GM21381 (cell line): Measurements from ENCODE around the gene DUSP9.
"Not testable (repeated sequence)": the region's sequence is repeated elsewhere in the genome, so short reads cannot be mapped to it uniquely, and the experiment has no call there.

ENCODE experiments used
- ATAC-seq: cut with Tn5 transposase; IDR thresholded peaks from one replicate; pipeline ENCODE4 v1.9.1; 2021; ENCODE audit warnings: mild to moderate bottlenecking, moderate library complexity; ENCODE audit not compliant: unreplicated experiment

The DUSP9 gene

GRCh38 chrX:153646620-153647373 is at the start of gene DUSP9:
DUSP9 (plus strand) TSS chrX:153647203; CDS start chrX:153647954, 751 bp downstream.
- no peak for ATAC-seq

- peak; percentile 44 for ATAC-seq
These were observed 48.3 kb upstream of the DUSP9 start, which contains the start of gene CCNQ for GRCh38 chrX:153598541-153599191. CCNQ (minus strand) TSS chrX:153599139; CDS start chrX:153599073, 66 bp downstream.

- peak; percentile 77 for ATAC-seq
These were observed 47.6 kb upstream of the DUSP9 start for GRCh38 chrX:153599192-153600031.

- ATAC-seq = no peak
These were observed 47.0 kb upstream of the DUSP9 start for GRCh38 chrX:153600032-153600373.

DNA sequence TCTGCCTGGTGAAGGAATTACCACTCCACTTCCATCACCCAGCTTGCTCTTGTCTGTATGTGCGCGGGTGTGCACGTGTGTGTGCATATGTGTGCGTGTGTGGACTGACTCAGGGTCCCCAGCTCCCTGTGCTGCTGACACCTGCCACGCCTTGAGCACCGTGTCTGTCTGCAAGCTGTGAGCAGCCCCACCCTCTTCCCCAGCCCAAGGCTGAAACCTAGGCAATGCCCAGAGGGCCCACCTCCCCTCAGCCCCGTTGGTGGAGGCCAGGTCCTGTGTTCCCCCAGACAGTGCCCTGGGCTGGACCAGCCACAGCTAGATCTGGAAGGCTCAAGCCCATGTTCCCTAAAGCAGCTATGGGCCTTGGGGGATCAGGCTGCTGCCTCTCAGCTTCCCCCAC is 46.1 kb upstream of the DUSP9 start:
- no peak for ATAC-seq

GRCh38 chrX:153601511-153602110 is 45.4 kb upstream of the DUSP9 start:
- ATAC-seq = no peak

- no peak for ATAC-seq
These were observed 44.4 kb upstream of the DUSP9 start for GRCh38 chrX:153602601-153603000.

- ATAC-seq = no peak
These were observed 43.8 kb upstream of the DUSP9 start for GRCh38 chrX:153603131-153603656.

DNA sequence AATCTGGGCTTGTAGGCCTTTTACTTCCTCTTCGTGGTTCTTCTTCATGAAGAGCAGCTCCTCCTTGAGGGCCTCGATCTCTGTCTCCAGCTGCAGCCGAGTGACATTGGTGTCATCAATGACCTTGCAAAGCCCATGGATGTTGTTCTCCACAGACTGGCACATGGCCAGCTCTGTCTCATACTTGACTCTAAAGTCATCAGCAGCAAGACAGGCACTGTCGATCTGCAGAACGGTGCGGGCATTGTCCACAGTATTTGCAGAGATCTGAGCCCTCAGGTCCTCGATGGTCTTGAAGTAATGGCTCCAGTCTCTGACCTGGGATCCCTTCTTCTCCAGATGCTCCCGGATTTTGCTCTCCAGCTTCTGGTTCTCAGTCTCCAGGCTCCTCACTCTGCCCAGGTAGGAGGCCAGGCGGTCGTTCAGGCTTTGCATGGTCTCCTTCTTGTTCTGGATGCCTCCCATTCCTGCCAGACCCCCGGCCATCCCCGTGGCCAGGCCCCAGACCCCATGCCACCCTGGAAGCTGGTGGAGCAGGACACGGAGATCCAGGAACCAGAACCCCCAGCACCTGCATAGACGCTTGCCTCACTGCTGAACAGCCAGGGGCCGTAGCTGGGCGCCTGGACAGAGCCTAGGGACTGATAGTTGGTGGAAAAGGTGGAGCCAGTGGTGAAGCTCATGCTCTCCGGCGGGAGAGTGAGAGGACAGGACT is 42.2 kb upstream of the DUSP9 start:
- ATAC-seq = not testable (repeated sequence)

GRCh38 chrX:153606503-153606902 is 40.5 kb upstream of the DUSP9 start:
- ATAC-seq = no peak

- no peak for ATAC-seq
These were observed 38.6 kb upstream of the DUSP9 start for GRCh38 chrX:153608376-153608775.

DNA sequence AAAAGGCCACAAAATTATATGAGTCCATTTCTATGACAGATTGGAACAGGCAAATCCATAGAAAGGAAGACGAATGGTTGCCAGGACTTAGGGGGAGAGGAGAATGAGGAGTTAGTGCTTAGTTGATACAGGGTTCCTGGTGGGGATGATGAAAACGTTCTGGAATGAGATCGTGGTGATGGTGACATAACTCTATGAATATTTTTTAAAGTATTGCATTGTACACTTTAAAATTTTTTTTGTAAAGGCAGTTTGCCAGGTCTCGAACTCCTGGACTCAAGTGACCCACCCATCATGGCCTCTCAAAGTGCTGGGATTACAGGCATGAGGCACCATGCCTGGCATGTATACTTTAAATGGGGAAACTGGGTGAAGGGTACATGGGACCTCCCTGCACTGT is 38.2 kb upstream of the DUSP9 start:
- ATAC-seq = no peak

- ATAC-seq = peak; percentile 58
These were observed 36.8 kb upstream of the DUSP9 start for GRCh38 chrX:153609917-153610835.

DNA sequence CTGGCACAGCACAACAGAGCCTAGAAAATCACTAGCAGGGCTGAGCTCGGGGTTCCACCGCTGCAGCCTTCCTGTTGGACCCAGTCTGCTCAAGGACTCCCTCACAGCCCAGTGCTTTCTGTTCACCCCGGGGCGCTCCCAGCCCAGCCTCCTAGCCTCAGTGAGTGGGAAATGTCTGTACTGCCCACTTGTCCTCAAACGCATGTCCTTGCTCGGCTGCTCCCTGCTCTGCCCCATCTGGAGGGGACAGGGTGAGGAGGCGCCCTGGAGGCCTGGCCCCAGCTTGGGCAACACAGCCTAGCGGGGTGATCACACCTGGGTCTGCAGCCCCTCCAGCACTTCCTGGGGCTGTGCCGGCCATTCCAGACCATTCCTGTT is 36.2 kb upstream of the DUSP9 start:
- no peak for ATAC-seq

GRCh38 chrX:153611298-153612095 is 35.5 kb upstream of the DUSP9 start:
- no peak for ATAC-seq

DNA sequence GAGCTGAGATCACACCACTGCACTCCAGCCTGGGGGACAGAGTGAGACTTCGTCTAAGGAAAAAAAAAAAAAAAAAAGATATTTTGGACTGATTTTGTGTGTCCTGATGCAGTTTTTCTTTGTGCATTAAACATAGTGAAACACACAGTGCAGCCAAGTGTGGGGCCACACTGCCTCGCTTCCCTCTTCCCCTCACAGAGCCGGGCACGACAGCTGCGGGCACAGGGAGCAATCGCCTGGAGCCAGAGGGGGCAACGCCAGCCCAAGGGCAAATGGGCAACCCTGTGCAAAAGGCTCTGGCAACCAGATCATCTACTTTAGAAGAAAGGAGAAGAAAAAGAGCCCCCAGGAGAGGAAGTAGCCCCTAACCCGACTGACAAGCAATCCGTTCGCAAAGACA is 34.6 kb upstream of the DUSP9 start:
- no peak for ATAC-seq

GRCh38 chrX:153614818-153615217 is 32.2 kb upstream of the DUSP9 start:
- ATAC-seq = no peak

DNA sequence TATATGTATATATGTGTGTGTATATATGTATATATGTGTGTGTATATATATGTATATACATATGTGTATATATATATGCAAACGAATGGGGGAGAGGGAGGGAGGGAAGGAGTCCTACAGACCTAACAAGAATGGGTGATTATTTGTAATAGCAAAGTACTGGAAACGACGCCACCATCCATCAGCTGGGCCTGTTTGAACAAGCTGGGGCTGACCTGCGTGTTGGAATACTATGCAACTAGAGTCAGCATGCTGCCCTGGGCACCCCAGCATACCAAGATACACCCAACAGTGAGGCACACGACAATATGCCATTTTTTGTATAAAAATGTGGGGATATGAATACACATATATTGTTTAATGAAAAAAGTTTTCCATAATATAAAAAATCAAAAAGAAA is 26.4 kb upstream of the DUSP9 start:
- no peak for ATAC-seq
